KMS-11 (cell line): ENCODE measurements around the gene ATP10D.

Experiments
- H2AFZ ChIP-seq: fragments of 200-600 bp; sonication (generic); 2 replicates; pipeline ENCODE4 v1.6.1; 2016; ENCODE audit warnings: antibody characterized with exemption, mixed run types, low read depth
- H3K27ac ChIP-seq: fragments of 200-600 bp; sonication (generic); 2 replicates; pipeline ENCODE4 v1.6.1; 2016; ENCODE audit warnings: mild to moderate bottlenecking, mixed run types
- H3K27me3 ChIP-seq: fragments of 200-600 bp; sonication (generic); 2 replicates; pipeline ENCODE4 v1.6.1; 2017; ENCODE audit warnings: mild to moderate bottlenecking, low read depth, mixed run types, moderate library complexity; ENCODE audit not compliant: insufficient read depth
- H3K36me3 ChIP-seq: fragments of 200-600 bp; sonication (generic); 2 replicates; pipeline ENCODE4 v1.6.1; 2017; ENCODE audit warnings: mild to moderate bottlenecking, mixed run types; ENCODE audit not compliant: insufficient read depth
- H3K4me1 ChIP-seq: fragments of 200-600 bp; sonication (generic); 2 replicates; pipeline ENCODE4 v1.6.1; 2016; ENCODE audit warnings: mild to moderate bottlenecking, low read depth, mixed run types; ENCODE audit not compliant: poor library complexity, severe bottlenecking
- H3K4me2 ChIP-seq: fragments of 200-600 bp; sonication (generic); 2 replicates; pipeline ENCODE4 v1.7.0; 2016; ENCODE audit warnings: mild to moderate bottlenecking, mixed run types
- H3K4me3 ChIP-seq: fragments of 200-600 bp; sonication (generic); IDR thresholded peaks from 2 replicates; pipeline ENCODE4 v1.6.1; 2017; ENCODE audit warnings: low read depth, low read length, mixed read lengths; ENCODE audit not compliant: insufficient read depth
- H3K79me2 ChIP-seq: fragments of 200-600 bp; sonication (generic); 2 replicates; pipeline ENCODE4 v1.6.1; 2016; ENCODE audit warnings: low read depth, mixed run types; ENCODE audit not compliant: insufficient read depth
- H3K9ac ChIP-seq: fragments of 200-600 bp; sonication (generic); 2 replicates; pipeline ENCODE4 v1.6.1; 2016; ENCODE audit warnings: mild to moderate bottlenecking, mixed run types
- H4K20me1 ChIP-seq: fragments of 200-600 bp; sonication (generic); 2 replicates; pipeline ENCODE4 v1.6.1; 2016; ENCODE audit warnings: mild to moderate bottlenecking, mixed run types; ENCODE audit not compliant: insufficient read depth
- TF ChIP-seq, protein P1 (sequence below): fragments of 200-600 bp; sonication (generic); conservative IDR thresholded peaks from 2 replicates; pipeline ENCODE4 v1.6.1; 2017; ENCODE audit warnings: low read depth, mild to moderate bottlenecking, antibody characterized with exemption, low read length, moderate library complexity, mixed read lengths

Gene ATP10D

DNA sequence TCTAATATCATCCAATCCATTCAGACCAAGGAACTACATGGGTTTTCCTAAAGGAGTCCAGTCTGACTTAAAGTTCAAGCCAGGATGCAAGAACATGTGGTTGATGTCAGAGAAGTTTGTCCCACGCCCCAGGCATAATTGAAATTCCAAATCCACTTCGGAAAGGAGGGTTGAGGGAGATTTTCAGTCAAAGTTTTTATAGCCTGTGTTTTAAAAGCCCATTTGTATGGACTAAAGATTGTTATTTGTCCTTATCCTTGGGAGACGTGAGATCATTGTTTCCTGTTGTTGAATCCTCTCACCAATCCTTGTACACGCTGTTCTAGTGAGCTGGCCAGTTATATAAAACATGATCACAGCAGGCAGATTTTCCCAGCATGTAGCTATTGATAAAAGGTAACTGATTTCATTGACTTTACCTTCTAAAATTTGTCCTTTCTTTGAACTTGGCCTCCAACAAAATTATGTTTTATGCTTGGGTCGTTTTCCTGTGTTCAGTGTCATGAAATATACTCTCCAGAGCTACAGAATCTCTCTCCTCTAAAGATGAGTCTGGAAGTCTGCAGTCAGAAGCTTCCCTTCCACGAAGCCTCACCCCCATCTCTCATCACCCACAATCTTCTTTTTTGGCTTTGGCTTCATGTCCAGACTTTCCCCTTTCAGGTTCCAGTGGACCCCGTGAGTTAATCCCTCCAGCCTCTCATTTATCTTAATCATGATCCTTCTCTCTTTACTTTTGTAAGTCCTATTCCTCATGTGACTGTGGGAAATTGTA, 92.9 kb downstream of the ATP10D start:
- Histone ChIP-seq H2AFZ (no peak overlapping the region), H3K79me2 (no peaks in the 10 kb centered on the region), H3K27ac (no peak overlapping the region), H3K4me1 (no peaks in the 10 kb centered on the region), H3K4me2 (no peak overlapping the region), H3K27me3 (no peaks in the 10 kb centered on the region), H3K4me3 (no peak overlapping the region), H3K9ac (no peak overlapping the region), H4K20me1 (no peaks in the 10 kb centered on the region), H3K36me3 (no peaks in the 10 kb centered on the region)
- TF ChIP-seq, protein P1, sequence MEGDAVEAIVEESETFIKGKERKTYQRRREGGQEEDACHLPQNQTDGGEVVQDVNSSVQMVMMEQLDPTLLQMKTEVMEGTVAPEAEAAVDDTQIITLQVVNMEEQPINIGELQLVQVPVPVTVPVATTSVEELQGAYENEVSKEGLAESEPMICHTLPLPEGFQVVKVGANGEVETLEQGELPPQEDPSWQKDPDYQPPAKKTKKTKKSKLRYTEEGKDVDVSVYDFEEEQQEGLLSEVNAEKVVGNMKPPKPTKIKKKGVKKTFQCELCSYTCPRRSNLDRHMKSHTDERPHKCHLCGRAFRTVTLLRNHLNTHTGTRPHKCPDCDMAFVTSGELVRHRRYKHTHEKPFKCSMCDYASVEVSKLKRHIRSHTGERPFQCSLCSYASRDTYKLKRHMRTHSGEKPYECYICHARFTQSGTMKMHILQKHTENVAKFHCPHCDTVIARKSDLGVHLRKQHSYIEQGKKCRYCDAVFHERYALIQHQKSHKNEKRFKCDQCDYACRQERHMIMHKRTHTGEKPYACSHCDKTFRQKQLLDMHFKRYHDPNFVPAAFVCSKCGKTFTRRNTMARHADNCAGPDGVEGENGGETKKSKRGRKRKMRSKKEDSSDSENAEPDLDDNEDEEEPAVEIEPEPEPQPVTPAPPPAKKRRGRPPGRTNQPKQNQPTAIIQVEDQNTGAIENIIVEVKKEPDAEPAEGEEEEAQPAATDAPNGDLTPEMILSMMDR, result no peak

DNA sequence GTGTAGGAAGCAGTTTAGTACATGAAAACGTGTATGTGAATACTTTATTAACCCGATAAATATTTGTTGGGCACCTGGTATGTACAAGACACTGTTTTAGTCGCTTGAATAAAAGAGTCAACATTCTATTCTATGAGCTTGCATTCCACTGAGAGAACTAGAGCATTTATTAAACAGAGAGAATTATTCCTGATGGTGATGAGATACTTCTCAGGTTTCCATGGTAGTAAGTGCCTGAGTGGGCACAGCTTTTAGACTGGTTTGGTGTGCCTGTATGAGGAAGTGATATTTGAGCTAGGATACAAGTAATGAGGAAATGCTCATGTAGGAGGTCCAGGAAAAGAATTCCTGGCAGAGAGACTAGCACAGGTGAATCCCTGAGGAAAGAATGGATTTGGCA, 94.2 kb downstream of the ATP10D start:
- Histone ChIP-seq H3K36me3 (no peaks in the 10 kb centered on the region), H3K4me1 (no peaks in the 10 kb centered on the region), H4K20me1 (no peaks in the 10 kb centered on the region)

DNA sequence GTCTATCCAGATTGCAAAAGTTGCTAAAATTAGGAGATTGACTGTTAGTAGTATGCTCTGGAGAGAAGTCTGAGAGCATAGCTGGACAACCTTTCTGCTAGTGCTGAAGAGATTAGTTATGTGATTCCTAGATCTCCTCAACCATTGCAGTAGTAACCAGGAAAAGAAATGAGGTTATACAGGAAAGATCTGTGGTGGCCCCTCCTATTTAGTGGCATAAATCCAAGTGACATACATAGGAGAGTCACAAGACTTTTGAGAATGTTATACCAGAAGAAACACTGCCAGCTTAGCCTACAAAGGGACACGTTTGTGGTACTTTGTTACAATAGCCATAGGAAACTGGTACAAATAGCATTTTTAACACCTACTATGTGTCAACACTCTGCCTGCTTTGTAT, 105.2 kb downstream of the ATP10D start:
- H2AFZ ChIP-seq, result no peak overlapping the region
- H3K4me3 ChIP-seq, result no peak overlapping the region
- no peaks in the 10 kb centered on the region for H4K20me1 ChIP-seq
- no peak overlapping the region for H3K4me2 ChIP-seq
- H3K4me1 ChIP-seq, result no peaks in the 10 kb centered on the region
- H3K27me3 ChIP-seq, result no peaks in the 10 kb centered on the region
- H3K27ac ChIP-seq, result no peak overlapping the region
- TF ChIP-seq, protein P1, result no peak
- H3K36me3 ChIP-seq, result no peaks in the 10 kb centered on the region
- H3K9ac ChIP-seq, result no peak overlapping the region
- no peaks in the 10 kb centered on the region for H3K79me2 ChIP-seq

More for the DNA sequence above, 94.2 kb downstream of the ATP10D start:
- Histone ChIP-seq H3K4me2 (no peak overlapping the region), H3K27ac (no peak overlapping the region), H2AFZ (no peak overlapping the region), H3K4me3 (no peak overlapping the region), H3K9ac (no peak overlapping the region), H3K27me3 (no peaks in the 10 kb centered on the region), H3K79me2 (no peaks in the 10 kb centered on the region)
- TF ChIP-seq, protein P1, result no peak

DNA sequence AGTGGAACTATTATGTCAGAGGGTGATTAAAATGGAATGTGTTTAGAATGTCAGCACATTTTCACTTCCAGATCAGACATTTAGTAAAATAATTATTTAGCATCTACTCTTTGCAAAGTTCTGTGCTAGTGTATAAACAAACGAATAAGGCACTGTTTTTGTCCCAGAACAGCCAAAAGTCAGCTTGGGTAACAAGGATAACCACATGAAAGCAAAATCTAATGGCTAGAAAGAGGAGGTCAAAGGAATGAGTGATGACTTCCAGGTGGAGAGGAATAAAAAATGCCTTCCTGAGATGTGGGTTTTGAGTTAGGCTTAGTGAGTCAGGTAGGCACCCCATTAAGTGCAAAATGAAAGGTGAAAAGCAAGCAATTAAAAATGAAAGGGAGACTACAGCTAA, 112.6 kb downstream of the ATP10D start:
- Histone ChIP-seq H2AFZ (no peak overlapping the region), H3K27ac (no peak overlapping the region), H3K4me3 (no peak overlapping the region), H4K20me1 (no peaks in the 10 kb centered on the region), H3K27me3 (no peaks in the 10 kb centered on the region), H3K36me3 (no peaks in the 10 kb centered on the region), H3K79me2 (no peaks in the 10 kb centered on the region), H3K4me2 (no peak overlapping the region), H3K9ac (no peak overlapping the region), H3K4me1 (no peaks in the 10 kb centered on the region)
- TF ChIP-seq, protein P1, result no peak
